ELR (cell line): ENCODE measurements around the gene STH.

Experiments
- DNase-seq: peaks from one replicate; pipeline ENCODE4 v3.0.0-alpha.2; 2015; ENCODE audit warnings: low read depth

Gene STH

DNA sequence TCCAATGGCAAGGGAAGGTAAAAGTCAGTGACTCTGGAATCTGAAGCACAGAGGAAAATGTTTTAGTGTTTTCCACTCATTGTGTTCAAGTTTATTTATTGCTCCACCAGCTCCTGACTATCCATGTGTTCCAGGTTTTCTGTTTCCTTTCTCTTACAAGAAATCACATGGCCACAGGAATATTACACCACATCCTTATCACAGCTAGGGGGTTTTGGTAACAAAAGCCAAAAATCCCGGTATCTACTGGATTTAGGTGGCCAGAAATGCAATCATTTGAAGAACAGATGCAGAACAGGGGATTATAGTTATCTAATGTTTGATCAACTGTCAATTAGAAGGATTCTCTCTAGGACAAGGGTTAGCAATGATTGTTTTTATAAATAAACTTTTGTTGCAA is 47.9 kb downstream of the STH start:
- DNase-seq, result peak; percentile 47

DNA sequence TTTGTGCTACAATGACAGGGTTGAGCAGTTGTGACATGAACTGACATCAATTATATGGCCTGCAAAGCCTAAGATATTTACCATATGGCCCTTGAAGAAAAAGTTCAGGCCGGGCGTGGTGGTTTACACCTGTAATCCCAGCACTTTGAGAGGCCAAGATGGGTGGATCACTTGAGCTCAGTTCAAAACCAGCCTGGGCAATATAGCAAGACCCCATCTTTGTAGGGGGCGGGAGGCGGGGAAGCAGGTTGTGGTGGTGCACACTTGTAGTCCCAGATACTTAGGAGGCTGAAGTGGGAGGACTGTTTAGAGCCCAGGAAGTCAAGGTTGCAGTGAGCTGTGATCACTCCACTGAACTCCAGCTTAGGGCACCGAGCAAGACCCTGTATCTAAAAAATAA is 48.3 kb downstream of the STH start:
- no peak for DNase-seq

DNA sequence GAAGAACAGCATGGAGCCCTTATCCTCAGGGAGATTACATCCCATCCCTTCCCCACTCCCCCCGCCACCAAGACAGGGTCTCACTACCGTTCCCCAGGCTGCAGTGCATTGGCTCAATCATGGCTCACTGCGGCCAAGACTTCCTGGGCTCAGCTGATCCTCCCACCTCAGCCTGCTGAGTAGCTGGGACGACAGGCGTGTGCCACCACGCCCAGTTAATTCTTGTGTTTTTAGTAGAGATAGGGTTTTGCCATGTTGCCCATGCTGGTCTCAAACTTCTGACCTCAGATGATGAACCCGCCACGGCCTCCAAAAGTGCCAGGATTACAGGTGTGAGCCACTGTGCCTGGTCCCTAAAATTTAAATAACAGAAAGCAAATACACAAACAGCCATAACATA is 48.8 kb downstream of the STH start:
- DNase-seq, result no peak
